Measurements from ENCODE around the gene TAL1.

GRCh38 chr1:47252369-47252768, 20.3 kb upstream of the TAL1 start:
- no peak for TF ChIP-seq ZFP30 (CRISPR knock-in tag; IDR thresholded peaks at IDR 0.05)
- TF ChIP-seq PATZ1 (CRISPR knock-in tag; IDR thresholded peaks at IDR 0.05; ENCODE audit: borderline replicate concordance): no peak
- no peak for TF ChIP-seq CSRNP3 (CRISPR knock-in tag; IDR thresholded peaks at IDR 0.05)
